Hepatocyte (in vitro differentiated cells): ENCODE data around the gene AMPH. TPM values are rescaled to one million over a fixed set of nuclear protein-coding genes. Genes with fewer than 3 reads are reported as not detected.
"Not testable (repeated sequence)": the region's sequence is repeated elsewhere in the genome, so short reads cannot be mapped to it uniquely, and the experiment has no call there.

Experiments
- DNase-seq: peaks from one replicate; pipeline ENCODE4 v3.0.0-alpha.2; 2016; ENCODE audit warnings: low spot score
- H2AFZ ChIP-seq: fragments of 200-600 bp; sonication (generic); 2 replicates; pipeline ENCODE4 v1.6.0; 2016; ENCODE audit warnings: antibody characterized with exemption, mild to moderate bottlenecking
- H3K27ac ChIP-seq: fragments of 200-600 bp; sonication (generic); 2 replicates; pipeline ENCODE4 v1.5.1; 2016; ENCODE audit warnings: mild to moderate bottlenecking
- H3K27me3 ChIP-seq: fragments of 200-600 bp; sonication (generic); 2 replicates; pipeline ENCODE4 v1.6.1; 2016
- H3K36me3 ChIP-seq: fragments of 200-600 bp; sonication (generic); replicated peaks from 2 replicates; pipeline ENCODE4 v1.5.1; 2016; ENCODE audit warnings: low read depth; ENCODE audit not compliant: insufficient read depth
- H3K4me1 ChIP-seq: fragments of 200-600 bp; sonication (generic); 2 replicates; pipeline ENCODE4 v1.5.1; 2016; ENCODE audit warnings: mild to moderate bottlenecking, moderate library complexity; ENCODE audit not compliant: insufficient read depth
- H3K4me2 ChIP-seq: fragments of 200-600 bp; sonication (generic); 2 replicates; pipeline ENCODE4 v1.6.0; 2016
- H3K4me3 ChIP-seq: fragments of 200-600 bp; sonication (generic); 2 replicates; pipeline ENCODE4 v1.5.1; 2016; ENCODE audit warnings: mild to moderate bottlenecking
- H3K79me2 ChIP-seq: fragments of 200-600 bp; sonication (generic); 2 replicates; pipeline ENCODE4 v1.6.0; 2017; ENCODE audit warnings: mild to moderate bottlenecking
- H3K9me2 ChIP-seq: fragments of 200-600 bp; sonication (generic); replicated peaks from 2 replicates; pipeline ENCODE4 v1.6.0; 2017; ENCODE audit warnings: mild to moderate bottlenecking; ENCODE audit not compliant: insufficient read depth
- H3K9me3 ChIP-seq: fragments of 200-600 bp; sonication (generic); 2 replicates; pipeline ENCODE4 v1.5.1; 2016; ENCODE audit warnings: low read depth, mild to moderate bottlenecking
- H4K20me1 ChIP-seq: fragments of 200-600 bp; sonication (generic); 2 replicates; pipeline ENCODE4 v1.6.0; 2016; ENCODE audit warnings: mild to moderate bottlenecking; ENCODE audit not compliant: insufficient read depth, poor library complexity, severe bottlenecking
- EZH2 ChIP-seq: fragments of 200-600 bp; sonication (generic); IDR thresholded peaks from 2 replicates; pipeline ENCODE4 v1.6.1; 2016; ENCODE audit warnings: antibody characterized with exemption, mild to moderate bottlenecking, borderline replicate concordance
- EZH2phosphoT487 ChIP-seq: fragments of 200-600 bp; sonication (generic); IDR thresholded peaks from one replicate; pipeline ENCODE4 v1.6.1; 2018; ENCODE audit warnings: antibody characterized with exemption, mild to moderate bottlenecking, low read depth, moderate library complexity; ENCODE audit not compliant: unreplicated experiment, severe bottlenecking
- WGBS: methylation state at CpG from one replicate; pipeline ENCODE4 v1.1.6; 2016; ENCODE audit warnings: low lambda C conversion rate; ENCODE audit errors: missing lambda C conversion rate; 5-methylcytosine and 5-hydroxymethylcytosine counted together
- polyA plus RNA-seq: library from polyadenylated mRNA; unstranded; fragments of >200 nt; fragmentation: Nextera tagmentation; extraction: Ambion mirVana; gene quantifications from 2 replicates; pipeline ENCODE4 v1.2.1, GENCODE V29; 2016
- total RNA-seq: library from RNA; depleted of rRNA; stranded (reverse); fragments of >200 nt; gene quantifications from 2 replicates; pipeline ENCODE4 v1.2.3, GENCODE V29; 2014
- TF ChIP-seq, protein P1 (sequence below): fragments of 200-600 bp; sonication (generic); IDR thresholded peaks from 2 replicates; pipeline ENCODE4 v1.5.1; 2016; ENCODE audit warnings: antibody characterized with exemption, mild to moderate bottlenecking; ENCODE audit not compliant: poor library complexity

AMPH gene
- total and polyA plus RNA-seq, 2 experiments from 2014 or later, result 2.0 to 2.8 TPM

DNA sequence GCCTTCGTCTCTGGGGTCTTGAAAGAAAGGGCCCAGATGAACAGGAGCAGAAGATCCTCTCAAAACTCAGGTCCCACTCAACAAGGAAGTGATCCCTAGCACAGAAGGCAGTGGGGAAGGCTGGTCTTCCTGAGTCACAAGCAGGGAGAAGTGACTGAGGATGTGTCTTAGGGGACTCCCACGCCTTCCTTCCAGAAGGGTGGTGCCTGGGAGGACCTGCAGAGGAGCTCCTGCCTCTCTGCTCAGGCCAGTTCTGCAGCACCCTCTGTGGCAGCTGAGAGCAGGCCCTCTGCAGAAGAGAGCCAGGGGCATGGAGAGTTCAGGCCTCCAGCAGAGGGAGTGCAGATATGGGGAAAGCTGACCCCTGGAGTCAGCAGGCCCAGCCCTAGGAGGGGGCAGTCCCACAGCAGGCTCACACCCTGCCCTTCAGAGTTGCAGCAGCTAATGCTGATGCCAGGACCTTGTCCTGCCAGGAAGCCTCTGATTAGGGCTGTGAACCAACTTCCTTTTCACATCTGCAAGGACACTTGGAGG is 289.9 kb downstream of the AMPH start:
- not testable (repeated sequence) for H3K4me3 ChIP-seq, H4K20me1 ChIP-seq, H3K4me1 ChIP-seq, H3K9me2 ChIP-seq, H3K27ac ChIP-seq, H3K36me3 ChIP-seq, H3K9me3 ChIP-seq, H3K27me3 ChIP-seq, H3K4me2 ChIP-seq, H3K79me2 ChIP-seq
- H2AFZ ChIP-seq, result peak overlapping the region; percentile 15
- peak; percentile 61 for DNase-seq
- WGBS, result 75% methylated on average over 2 of the region's 2 CpGs
- TF ChIP-seq, protein P1, sequence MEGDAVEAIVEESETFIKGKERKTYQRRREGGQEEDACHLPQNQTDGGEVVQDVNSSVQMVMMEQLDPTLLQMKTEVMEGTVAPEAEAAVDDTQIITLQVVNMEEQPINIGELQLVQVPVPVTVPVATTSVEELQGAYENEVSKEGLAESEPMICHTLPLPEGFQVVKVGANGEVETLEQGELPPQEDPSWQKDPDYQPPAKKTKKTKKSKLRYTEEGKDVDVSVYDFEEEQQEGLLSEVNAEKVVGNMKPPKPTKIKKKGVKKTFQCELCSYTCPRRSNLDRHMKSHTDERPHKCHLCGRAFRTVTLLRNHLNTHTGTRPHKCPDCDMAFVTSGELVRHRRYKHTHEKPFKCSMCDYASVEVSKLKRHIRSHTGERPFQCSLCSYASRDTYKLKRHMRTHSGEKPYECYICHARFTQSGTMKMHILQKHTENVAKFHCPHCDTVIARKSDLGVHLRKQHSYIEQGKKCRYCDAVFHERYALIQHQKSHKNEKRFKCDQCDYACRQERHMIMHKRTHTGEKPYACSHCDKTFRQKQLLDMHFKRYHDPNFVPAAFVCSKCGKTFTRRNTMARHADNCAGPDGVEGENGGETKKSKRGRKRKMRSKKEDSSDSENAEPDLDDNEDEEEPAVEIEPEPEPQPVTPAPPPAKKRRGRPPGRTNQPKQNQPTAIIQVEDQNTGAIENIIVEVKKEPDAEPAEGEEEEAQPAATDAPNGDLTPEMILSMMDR, result peak; percentile 8

DNA sequence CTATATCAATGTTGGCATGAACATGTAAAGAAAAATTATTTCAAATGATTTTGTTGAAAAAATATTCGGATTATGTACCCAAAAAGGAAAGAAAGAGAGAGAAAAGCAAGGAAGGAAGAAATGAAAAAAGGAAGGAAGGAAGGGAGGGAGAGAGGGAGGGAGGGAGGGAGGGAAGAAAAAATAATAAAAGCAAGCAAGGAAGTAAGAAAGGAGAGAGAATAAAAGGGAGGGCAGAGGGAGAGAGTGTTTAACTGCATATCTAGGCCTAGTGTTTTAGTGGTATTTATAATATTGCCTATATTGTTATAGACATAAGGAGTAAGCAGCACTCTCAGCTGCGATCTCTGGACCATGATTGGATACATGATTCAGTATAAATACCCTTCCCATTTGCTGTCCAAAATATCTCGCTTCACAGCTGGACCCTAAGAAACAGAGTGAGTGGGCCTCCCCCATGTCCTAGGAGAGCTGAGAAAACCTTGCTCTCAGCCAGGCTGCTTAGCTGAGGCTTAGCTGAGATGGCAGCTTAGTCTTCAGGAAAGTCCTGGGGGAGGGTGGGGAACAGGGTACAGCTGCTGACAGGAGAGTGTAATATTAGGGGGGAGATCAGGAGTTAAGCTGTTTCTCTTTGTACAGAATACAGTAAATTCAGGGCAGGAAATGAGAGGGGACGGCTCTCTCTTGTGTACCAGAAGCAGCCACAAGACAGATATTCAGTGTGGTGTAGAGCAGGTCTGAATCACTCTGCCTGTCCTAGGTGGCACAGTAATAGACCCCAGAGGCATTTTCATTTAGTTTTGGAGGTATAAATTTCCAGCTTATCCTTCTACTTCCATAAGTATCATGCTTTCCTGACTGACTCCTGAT is 291.0 kb downstream of the AMPH start:
- Histone ChIP-seq H3K4me1 (no peaks in the 10 kb centered on the region), H4K20me1 (no peaks in the 10 kb centered on the region), H3K4me3 (no peak overlapping the region), H3K27me3 (no peaks in the 10 kb centered on the region), H2AFZ (no peak overlapping the region), H3K36me3 (no peaks in the 10 kb centered on the region), H3K9me2 (no peaks in the 10 kb centered on the region), H3K9me3 (no peaks in the 10 kb centered on the region), H3K79me2 (no peaks in the 10 kb centered on the region), H3K27ac (no peak overlapping the region), H3K4me2 (no peak overlapping the region)
- TF ChIP-seq, protein P1, result no peak
- TF ChIP-seq EZH2phosphoT487 (no peak), EZH2 (no peak)
- DNase-seq, result no peak
- WGBS, result 87% methylated on average over 4 of the region's 4 CpGs

DNA sequence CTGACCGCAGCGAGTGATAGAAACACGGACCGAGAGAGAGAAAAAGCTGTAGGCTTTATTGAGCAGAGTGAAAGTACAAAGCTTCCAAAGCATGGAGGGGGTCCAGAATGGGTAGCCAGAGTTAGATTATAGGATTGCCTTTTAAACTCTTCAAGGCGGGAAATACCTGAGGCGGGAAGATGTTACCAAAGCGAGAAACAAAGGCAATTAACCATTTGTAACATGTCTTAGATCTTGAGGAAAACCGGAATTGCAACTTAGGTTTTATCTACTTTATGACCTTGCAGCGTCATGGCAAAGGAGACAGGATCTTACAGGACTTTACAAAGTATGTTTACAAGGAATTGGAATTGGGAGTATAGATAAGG is 295.0 kb downstream of the AMPH start:
- peak overlapping the region; percentile 31 for H2AFZ ChIP-seq
- not testable (repeated sequence) for H3K79me2 ChIP-seq, H3K4me1 ChIP-seq, H3K36me3 ChIP-seq, H3K9me3 ChIP-seq, H4K20me1 ChIP-seq, DNase-seq, H3K27me3 ChIP-seq, H3K4me3 ChIP-seq, H3K9me2 ChIP-seq
- H3K27ac ChIP-seq, result peak overlapping the region; percentile 87
- H3K4me2 ChIP-seq, result peak overlapping the region; percentile 57
- WGBS, result 44% methylated on average over 9 of the region's 9 CpGs

DNA sequence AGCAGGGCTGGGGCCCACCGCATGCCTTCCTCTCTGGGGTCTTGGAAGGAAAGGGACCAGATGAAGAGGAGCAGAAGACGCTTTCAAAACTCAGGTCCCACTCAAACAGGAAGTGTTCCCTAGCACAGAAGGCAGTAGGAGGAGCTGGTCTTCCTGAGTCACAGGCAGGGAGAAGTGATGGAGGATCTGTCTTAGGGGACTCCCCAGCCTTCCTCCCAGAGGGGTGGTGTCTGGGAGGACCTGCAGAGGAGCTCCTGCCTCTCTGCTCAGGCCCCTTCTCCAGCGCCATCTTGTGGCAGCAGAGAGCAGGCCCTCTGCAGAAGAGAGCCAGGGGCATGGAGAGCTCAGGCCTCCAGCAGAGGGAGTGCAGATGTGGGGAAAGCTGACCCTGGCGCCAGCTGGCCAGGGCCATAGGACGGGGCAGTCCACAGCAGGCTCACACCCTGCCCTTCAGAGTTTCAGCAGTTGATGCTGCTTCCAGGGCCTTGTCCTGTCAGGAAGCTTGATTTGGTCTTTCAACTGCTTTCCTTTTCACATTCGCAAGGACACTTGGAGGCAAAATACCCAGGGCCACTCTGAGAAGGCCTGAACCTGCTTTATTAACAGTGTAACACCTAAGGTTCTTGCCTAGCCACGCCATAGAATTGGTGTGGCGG is 295.6 kb downstream of the AMPH start:
- peak overlapping the region; percentile 87 for H3K27ac ChIP-seq
- H3K36me3 ChIP-seq, result no peaks in the 10 kb centered on the region
- H3K4me1 ChIP-seq, result peaks cover 7% of the 10 kb centered on the region
- no peaks in the 10 kb centered on the region for H3K9me2 ChIP-seq
- peak overlapping the region; percentile 57 for H3K4me2 ChIP-seq
- no peak overlapping the region for H3K4me3 ChIP-seq
- peak; percentile 91 for DNase-seq
- no peak for TF ChIP-seq EZH2
- TF ChIP-seq, protein P1, result peak; percentile 83
- WGBS, result 63% methylated on average over 8 of the region's 8 CpGs
- H3K9me3 ChIP-seq, result no peaks in the 10 kb centered on the region
- H2AFZ ChIP-seq, result peak overlapping the region; percentile 31
- no peaks in the 10 kb centered on the region for H3K79me2 ChIP-seq
- no peaks in the 10 kb centered on the region for H3K27me3 ChIP-seq
- H4K20me1 ChIP-seq, result no peaks in the 10 kb centered on the region
